Measurements from ENCODE around the gene ANKRD29.
A peak's percentile ranks its signal among the peaks of the same experiment; 100 is the strongest.

The ANKRD29 gene

GRCh38 chr18:23667114-23667513 lies 4.4 kb upstream of the ANKRD29 start:
- intact Hi-C loops (cut with DNase I; ENCODE audit: low total_unique reads), result no loop called here
- no peak for TF ChIP-seq CTCF (IDR thresholded peaks at IDR 0.05)

GRCh38 chr18:23664674-23665073 lies 2.0 kb upstream of the ANKRD29 start:
- Histone ChIP-seq H3K4me3 (no peak overlapping the region), H3K4me1 (peaks cover 0 to 17% (median 11%) of the 10 kb centered on the region in 4 donors), H3K27me3 (peaks cover 0 to 14% of the 10 kb centered on the region in 2 donors), H3K9me3 (no peaks in the 10 kb centered on the region), H3K27ac (no peak overlapping the region), H3K36me3 (no peaks in the 10 kb centered on the region)
- no peak for DNase-seq
- intact Hi-C loops (cut with DNase I; ENCODE audit: low total_unique reads), result no loop called here
- TF ChIP-seq CTCF (IDR thresholded peaks at IDR 0.05), result no peak

More at GRCh38 chr18:23667114-23667513, 4.4 kb upstream of the ANKRD29 start:
- Histone ChIP-seq H3K4me1 (peaks cover 0 to 12% (median 8%) of the 10 kb centered on the region in 4 donors), H3K27ac (no peak overlapping the region), H3K27me3 (peaks cover 0 to 5% of the 10 kb centered on the region in 2 donors), H3K36me3 (no peaks in the 10 kb centered on the region), H3K9me3 (no peaks in the 10 kb centered on the region), H3K4me3 (no peak overlapping the region)
- DNase-seq, result no peak

GRCh38 chr18:23661735-23662308 lies 889 bp downstream of the ANKRD29 start:
- intact Hi-C loops (cut with DNase I; ENCODE audit: low total_unique reads), result no loop called here
- Histone ChIP-seq H3K4me3 (peak overlapping the region; percentile 56 to 66), H3K27me3 (peaks cover 0 to 14% of the 10 kb centered on the region in 2 donors), H3K27ac (peak overlapping the region in 1 of 2 donors; percentile 27), H3K9me3 (no peaks in the 10 kb centered on the region), H3K4me1 (peaks cover 0 to 17% (median 11%) of the 10 kb centered on the region in 4 donors), H3K36me3 (no peaks in the 10 kb centered on the region)
- DNase-seq, result no peak
- TF ChIP-seq CTCF (IDR thresholded peaks at IDR 0.05), result no peak

GRCh38 chr18:23658285-23658684 lies 4.4 kb downstream of the ANKRD29 start:
- Histone ChIP-seq H3K4me3 (no peak overlapping the region), H3K36me3 (no peaks in the 10 kb centered on the region), H3K9me3 (no peaks in the 10 kb centered on the region), H3K27me3 (peaks cover 0 to 14% of the 10 kb centered on the region in 2 donors), H3K4me1 (peaks cover 0 to 15% (median 8%) of the 10 kb centered on the region in 4 donors), H3K27ac (no peak overlapping the region)
- TF ChIP-seq CTCF (IDR thresholded peaks at IDR 0.05), result no peak
- intact Hi-C loops (cut with DNase I; ENCODE audit: low total_unique reads), result no loop called here
- DNase-seq, result no peak

- no peaks in the 10 kb centered on the region for H3K4me1 ChIP-seq
- no peaks in the 10 kb centered on the region for H3K36me3 ChIP-seq
- intact Hi-C loops (cut with DNase I; ENCODE audit: low total_unique reads), result no loop called here
- DNase-seq, result no peak
- H3K27ac ChIP-seq, result no peak overlapping the region
- TF ChIP-seq CTCF (IDR thresholded peaks at IDR 0.05), result no peak
- H3K4me3 ChIP-seq, result no peak overlapping the region
- H3K9me3 ChIP-seq, result no peaks in the 10 kb centered on the region
- H3K27me3 ChIP-seq, result no peaks in the 10 kb centered on the region
Observed at GRCh38 chr18:23652232-23652631, 10.5 kb downstream of the ANKRD29 start.

Data from tibial artery (tissue), 4 donors.